T-helper 9 cell (primary cell): ENCODE measurements around the gene CSNK2A2.

ENCODE experiments used
- DNase-seq: peaks from one replicate; pipeline ENCODE4 v3.0.0-alpha.2; 2020

The CSNK2A2 gene

GRCh38 chr16:58198803-58199411 lies 1.0 kb upstream of the CSNK2A2 start:
- no peak for DNase-seq

GRCh38 chr16:58197314-58198012 lies 443 bp downstream of the CSNK2A2 start:
- no peak for DNase-seq

- no peak for DNase-seq
These were observed 1.0 kb downstream of the CSNK2A2 start for GRCh38 chr16:58196898-58197313.

DNA sequence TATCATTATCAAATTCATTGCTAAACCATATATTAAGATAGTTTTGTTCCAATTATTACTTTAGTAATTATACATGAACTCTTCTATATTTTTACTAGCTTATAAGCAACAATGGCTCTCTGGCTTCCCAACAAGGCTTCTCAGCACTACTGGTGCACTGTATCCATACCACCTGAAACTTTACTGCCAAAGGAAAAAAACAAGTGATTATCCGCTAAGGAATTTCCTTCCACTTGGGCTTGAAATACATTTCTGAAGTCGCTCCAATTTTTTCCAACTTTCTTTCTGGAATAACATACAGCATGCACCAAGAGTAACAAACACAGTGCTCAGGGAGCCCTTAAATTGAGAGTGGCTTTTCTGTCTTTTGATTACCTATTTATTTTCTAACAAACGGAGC lies 2.1 kb downstream of the CSNK2A2 start:
- no peak for DNase-seq

DNA sequence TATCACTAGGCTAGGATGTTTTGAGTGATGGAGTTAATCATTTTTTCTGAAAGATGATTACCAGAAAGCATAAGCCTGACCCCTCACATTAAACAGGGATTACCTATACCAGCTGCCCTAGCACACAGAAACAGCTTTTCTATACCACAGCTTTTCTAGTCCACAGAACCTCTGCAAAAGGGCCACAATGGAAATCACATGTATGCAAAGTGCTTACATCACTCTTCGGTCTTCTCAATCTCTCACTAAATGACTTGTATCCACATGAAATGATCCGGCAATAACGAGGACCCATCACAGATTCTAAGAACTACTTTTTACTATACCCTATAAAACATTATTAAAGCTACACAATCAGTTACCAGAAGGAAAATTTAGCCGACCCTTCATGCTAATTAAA lies 2.6 kb downstream of the CSNK2A2 start:
- DNase-seq: no peak

DNA sequence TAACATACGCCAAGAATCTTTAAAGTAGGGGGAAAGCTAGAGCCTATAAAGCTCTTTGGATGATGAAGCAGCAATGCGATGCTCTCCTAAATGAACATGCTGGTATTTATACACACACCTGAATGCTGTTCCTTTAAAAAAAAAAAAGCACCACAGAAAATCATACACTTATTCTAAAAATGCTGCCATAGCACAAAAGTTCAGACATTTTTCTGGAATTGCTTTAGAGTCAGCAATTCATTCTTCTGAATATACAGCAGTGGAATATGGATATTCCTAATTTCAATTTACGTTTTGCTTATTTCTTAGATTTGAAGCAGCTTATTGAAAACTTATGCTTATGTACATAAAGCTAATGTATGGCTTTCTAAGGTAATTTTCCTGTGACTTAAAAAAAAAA lies 3.1 kb downstream of the CSNK2A2 start:
- no peak for DNase-seq

- DNase-seq: no peak
These were observed 10.1 kb downstream of the CSNK2A2 start for GRCh38 chr16:58187665-58188421.

GRCh38 chr16:58187092-58187491 lies 10.8 kb downstream of the CSNK2A2 start:
- DNase-seq: no peak

GRCh38 chr16:58186176-58186944 lies 11.5 kb downstream of the CSNK2A2 start:
- DNase-seq: no peak

GRCh38 chr16:58177353-58177710 lies 20.6 kb downstream of the CSNK2A2 start:
- no peak for DNase-seq

DNA sequence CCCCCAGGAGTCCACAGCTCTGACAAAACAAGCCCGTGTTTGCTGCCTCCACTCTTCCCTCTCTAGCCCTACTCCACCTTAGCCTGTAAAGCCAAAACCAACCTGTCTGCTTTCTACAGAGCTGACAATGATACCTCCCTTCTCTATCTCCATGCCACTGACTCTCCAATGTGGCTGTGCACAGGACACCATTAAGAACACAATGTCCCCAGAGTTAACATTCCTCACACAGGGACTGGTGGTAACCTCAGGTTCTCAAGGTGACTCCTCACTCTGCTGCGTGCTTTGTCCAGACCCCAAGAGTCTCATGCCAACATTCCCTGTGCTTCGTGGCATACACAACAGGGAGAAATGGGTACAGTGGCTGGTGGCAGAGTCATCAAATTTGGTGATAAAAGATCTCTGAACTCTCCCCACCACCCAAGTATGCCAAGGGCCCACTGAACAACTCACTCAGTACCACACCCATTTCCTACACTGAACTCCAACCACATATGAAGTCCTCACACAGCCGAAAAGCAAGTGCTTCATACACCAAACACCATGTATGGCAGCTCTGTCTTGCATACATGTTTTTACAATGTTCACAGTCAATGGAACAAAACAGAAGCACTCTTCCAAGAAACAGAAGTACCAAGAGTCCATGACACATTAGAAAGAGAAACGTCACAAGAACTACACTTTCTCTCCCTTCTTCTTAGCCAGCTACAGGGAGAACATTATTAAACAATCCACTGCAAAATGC lies 21.1 kb downstream of the CSNK2A2 start:
- DNase-seq: no peak

GRCh38 chr16:58170223-58170622 lies 27.7 kb downstream of the CSNK2A2 start:
- no peak for DNase-seq

GRCh38 chr16:58160855-58161254 lies 37.1 kb downstream of the CSNK2A2 start:
- no peak for DNase-seq

GRCh38 chr16:58158725-58159124 lies 39.2 kb downstream of the CSNK2A2 start:
- DNase-seq: no peak

DNA sequence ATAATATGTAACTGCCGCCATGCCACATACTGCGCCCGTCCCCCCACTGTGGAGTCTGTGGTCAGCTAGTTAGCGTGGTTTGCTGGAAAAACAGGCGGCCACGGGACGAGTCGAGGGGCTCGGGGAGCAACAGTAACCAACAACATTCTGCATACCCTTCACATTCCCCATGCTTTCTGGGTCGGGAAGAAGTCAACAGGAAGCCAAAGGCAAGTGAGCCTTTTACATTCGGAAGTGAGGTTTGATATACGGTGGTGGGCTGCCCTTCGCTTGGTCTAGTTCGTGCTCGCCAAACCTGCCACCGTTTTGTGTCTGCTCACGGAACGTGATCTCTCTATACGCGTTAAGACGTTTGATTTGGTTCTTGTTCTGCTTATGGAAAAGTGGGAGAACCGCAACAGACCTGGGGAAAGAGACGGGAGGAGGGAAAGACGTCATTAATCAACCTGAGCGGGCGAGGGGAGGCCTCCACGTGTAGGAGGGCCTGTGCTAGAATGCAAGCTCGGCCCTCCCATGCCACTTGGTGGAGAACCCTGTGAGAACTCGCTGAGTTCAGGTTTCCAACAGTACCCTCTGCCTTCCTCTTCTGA lies 39.9 kb downstream of the CSNK2A2 start:
- DNase-seq: no peak

DNA sequence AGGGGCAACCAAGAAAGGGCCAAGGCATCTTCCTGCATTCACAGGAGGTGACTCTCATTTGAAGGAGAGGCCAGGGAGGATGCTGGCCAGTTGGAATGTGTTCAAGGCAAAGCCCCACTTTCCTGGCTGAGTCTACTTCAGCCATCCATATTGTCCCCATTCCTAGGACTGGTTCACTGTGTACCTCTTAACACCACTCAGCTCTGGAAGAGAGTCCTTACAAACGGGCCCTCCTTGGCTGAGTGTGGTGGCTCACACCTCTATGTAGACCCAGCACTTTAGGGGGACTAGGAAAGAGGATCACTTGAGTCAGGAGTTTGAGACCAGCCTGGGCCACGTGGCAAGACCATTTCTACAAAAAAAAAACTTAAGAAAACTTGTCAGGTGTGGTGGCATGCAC lies 40.7 kb downstream of the CSNK2A2 start:
- DNase-seq: no peak

DNA sequence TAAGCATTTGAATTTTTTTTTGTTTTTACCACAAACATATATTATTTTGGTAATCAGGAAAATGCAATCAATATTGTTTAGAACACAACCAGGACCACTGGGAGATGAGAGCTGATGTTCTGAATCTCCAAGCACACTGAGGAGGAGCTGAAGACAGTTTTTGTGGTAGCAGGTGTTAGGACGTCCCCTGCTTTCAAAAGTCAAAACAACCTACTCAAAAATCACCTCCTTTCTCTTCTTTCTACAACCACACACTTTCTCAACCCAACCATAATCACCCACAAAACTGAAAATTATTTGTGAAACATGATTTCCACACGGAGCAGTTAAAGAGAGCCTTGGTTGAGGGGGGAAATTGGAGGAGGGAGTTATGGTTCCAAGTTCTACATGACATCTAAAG lies 42.1 kb downstream of the CSNK2A2 start:
- DNase-seq: no peak

GRCh38 chr16:58154345-58154744 lies 43.6 kb downstream of the CSNK2A2 start:
- DNase-seq: no peak

DNA sequence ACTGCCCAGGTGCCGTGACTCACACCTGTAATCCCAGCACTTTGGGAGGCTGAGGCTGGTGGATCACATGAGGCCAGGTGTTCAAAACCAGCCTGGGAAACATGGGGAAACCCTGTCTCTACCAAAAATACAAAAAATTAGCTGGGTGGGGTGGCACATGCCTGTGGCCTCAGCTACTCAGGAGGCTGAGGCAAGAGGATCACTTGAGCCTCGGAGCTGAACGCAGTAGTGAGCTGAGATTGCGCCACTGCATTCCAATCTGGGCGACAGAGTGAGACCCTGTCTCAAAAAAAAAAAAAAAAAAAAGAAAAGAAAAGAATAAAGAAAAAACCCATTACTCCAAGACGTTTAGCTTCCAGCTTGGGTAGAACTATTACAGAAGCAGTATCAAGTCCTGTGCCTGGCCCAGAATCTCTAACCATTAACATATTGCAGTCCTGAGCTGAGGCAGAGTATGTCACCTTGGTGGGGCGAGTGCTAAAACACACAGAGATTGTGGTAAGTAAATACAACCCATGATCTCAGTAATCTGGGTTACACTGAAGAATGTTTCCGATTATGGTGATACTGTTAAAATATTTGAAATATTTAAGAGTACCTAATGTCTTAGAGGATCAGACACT lies 45.5 kb downstream of the CSNK2A2 start:
- no peak for DNase-seq

DNA sequence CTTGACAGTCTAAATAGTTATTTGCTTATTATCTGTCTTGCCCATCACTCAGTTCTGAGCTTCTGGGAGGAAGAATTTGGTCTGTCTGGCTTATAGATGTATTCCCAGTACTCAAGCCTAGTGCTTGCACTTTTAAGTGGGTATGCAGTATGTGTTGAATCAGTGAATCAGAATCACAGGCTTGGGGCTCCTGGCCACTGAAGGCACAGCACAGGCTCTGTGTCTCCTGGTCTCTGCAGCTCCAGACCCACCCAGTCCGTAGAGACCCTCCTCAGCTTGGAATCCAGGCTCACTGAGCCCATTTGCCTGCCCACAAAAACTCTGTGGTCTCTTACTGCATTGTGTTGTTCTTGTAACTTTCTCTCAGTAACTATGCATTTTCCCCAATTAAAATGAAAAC lies 49.4 kb downstream of the CSNK2A2 start:
- DNase-seq: no peak

DNA sequence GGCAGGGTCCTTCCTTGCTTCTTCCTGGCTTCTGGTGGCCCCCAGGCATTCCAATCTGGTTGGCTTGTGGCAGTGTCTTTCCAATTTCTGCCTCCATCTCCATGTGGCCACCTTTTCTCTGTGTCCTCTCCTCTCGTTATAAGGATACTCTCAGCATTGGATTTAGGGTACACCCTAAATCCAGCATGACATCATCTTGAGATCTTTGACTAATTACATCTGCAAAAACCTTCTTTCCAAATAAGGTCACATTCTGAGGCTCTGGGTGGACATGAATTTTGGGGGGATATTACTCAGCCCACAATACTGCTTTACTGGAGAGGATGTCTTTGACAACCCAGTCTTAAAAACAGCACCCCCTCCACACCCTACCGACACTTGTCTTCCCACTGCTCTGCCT lies 49.8 kb downstream of the CSNK2A2 start:
- DNase-seq: no peak

- DNase-seq: no peak
These were observed 59.1 kb downstream of the CSNK2A2 start for GRCh38 chr16:58138852-58139251.
